ENCODE measurements around the gene GRB10. TPM values are rescaled to one million over a fixed set of nuclear protein-coding genes. Genes with fewer than 3 reads are reported as not detected.

GRB10 gene
- total and polyA plus RNA-seq, 11 donors: 14.7 to 38.2 (median 28.0) TPM

GRCh38 chr7:50557099-50557498 lies 225.6 kb downstream of the GRB10 start:
- ATAC-seq (peak in 1 of 4 donors; percentile 38), DNase-seq (no peak)
- peaks cover 0 to 5% (median 0%) of the 10 kb centered on the region in 12 donors for H3K4me1 ChIP-seq
- H3K27ac ChIP-seq: peak overlapping the region in 1 of 12 donors; percentile 38
- H3K36me3 ChIP-seq: no peaks in the 10 kb centered on the region
- WGBS, 4 donors: 57 to 80% (median 63%) methylated on average over 2 of the region's 2 CpGs
- intact Hi-C loops (cut with DNase I): no loop called here
- H3K4me3 ChIP-seq: no peak overlapping the region
- H3K27me3 ChIP-seq: peaks cover 0 to 23% (median 5%) of the 10 kb centered on the region in 9 donors
- no peaks in the 10 kb centered on the region for H3K9me3 ChIP-seq
- TF ChIP-seq, protein P1, sequence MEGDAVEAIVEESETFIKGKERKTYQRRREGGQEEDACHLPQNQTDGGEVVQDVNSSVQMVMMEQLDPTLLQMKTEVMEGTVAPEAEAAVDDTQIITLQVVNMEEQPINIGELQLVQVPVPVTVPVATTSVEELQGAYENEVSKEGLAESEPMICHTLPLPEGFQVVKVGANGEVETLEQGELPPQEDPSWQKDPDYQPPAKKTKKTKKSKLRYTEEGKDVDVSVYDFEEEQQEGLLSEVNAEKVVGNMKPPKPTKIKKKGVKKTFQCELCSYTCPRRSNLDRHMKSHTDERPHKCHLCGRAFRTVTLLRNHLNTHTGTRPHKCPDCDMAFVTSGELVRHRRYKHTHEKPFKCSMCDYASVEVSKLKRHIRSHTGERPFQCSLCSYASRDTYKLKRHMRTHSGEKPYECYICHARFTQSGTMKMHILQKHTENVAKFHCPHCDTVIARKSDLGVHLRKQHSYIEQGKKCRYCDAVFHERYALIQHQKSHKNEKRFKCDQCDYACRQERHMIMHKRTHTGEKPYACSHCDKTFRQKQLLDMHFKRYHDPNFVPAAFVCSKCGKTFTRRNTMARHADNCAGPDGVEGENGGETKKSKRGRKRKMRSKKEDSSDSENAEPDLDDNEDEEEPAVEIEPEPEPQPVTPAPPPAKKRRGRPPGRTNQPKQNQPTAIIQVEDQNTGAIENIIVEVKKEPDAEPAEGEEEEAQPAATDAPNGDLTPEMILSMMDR (IDR thresholded peaks at IDR 0.05): no peak
- TF ChIP-seq POLR2A (IDR thresholded peaks at IDR 0.05): no peak

DNA sequence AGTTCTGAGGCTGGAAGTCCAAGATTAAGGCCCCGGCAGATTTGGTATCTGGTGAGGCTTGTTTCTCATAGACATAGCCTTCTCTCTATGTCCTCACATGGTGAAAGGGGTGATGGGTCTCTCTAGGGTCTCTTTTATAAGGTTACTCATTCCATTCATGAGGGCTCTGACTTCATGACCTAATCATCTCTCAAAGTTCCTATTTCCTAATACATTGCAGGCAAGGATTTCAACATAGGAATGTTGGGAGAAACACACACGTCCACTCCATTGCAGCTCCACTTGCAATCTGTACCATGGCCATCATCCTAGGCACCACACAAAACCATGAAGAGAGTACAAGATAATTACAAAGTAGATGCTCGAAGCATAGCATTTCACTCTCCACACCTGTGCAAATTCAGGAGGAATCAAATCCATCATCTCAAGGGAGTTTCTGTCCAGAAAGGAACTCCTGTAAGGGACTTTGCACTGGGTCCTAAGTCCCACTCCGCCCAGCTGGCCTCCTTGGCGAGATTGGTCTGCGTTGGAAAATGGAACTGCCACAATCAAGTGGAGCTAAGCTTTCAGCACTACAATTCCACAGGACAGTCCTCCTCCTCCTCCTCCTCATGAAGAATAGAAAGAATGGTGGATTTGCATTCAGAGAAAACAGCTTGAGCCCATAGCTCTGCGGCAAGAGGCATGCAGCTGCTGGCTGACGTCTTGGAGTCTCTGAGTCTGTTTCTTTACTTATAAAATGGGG lies 226.3 kb downstream of the GRB10 start:
- Histone ChIP-seq H3K4me1 (peaks cover 0 to 5% (median 0%) of the 10 kb centered on the region in 12 donors), H3K27ac (peak overlapping the region in 1 of 12 donors; percentile 46), H3K36me3 (no peaks in the 10 kb centered on the region), H3K9me3 (no peaks in the 10 kb centered on the region), H3K4me3 (no peak overlapping the region), H3K27me3 (peaks cover 0 to 22% (median 5%) of the 10 kb centered on the region in 9 donors)
- DNase-seq (no peak), ATAC-seq (peak in 3 of 4 donors; percentile 13 to 76 (median 41))
- TF ChIP-seq, protein P1 (IDR thresholded peaks at IDR 0.05): no peak
- TF ChIP-seq POLR2A (IDR thresholded peaks at IDR 0.05): no peak
- intact Hi-C loops (cut with DNase I): no loop called here
- WGBS, 4 donors: 51 to 60% (median 56%) methylated on average over 8 of the region's 8 CpGs

DNA sequence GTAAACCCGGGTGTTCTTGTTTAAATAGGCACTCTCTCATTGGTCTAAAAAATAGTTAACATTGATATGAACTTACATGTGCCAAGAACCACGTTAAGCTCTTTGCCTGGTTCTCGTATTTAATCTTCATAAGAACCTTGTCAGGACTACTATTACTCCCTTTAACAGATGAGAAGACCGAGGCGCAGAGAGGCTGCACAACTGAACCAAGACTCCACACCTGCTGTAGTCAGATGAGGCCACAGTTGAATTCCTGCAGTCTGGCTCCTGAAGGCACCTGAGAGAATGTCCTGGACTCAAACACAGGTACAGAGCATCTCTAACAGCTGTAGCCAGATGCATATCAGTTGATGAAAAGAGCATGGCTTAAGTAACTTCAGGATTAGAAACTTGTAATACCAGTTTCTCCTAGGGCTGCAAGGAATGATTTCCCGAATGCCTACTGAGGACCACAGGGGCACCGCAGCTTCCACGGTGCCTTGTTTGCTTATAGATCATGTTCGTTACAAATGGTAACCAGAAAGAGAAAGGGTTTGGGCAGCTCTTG lies 227.0 kb downstream of the GRB10 start:
- Histone ChIP-seq H3K4me3 (no peak overlapping the region), H3K27ac (peak overlapping the region in 1 of 12 donors; percentile 46), H3K4me1 (peaks cover 0 to 5% (median 0%) of the 10 kb centered on the region in 12 donors), H3K36me3 (no peaks in the 10 kb centered on the region), H3K9me3 (no peaks in the 10 kb centered on the region), H3K27me3 (peaks cover 0 to 19% (median 5%) of the 10 kb centered on the region in 9 donors)
- no peak for DNase-seq
- intact Hi-C loops (cut with DNase I): no loop called here
- TF ChIP-seq POLR2A (IDR thresholded peaks at IDR 0.05): no peak
- TF ChIP-seq, protein P1 (IDR thresholded peaks at IDR 0.05): no peak
- 80 to 86% (median 85%) methylated on average over 9 of the region's 9 CpGs for WGBS, 4 donors
- no peak for ATAC-seq
